HuH-7.5 (cell line): ENCODE measurements around the gene GOLGA2.

ENCODE experiments used
- DNase-seq: peaks from one replicate; pipeline ENCODE4 v3.0.0; 2011; ENCODE audit warnings: low spot score

GOLGA2 gene

DNA sequence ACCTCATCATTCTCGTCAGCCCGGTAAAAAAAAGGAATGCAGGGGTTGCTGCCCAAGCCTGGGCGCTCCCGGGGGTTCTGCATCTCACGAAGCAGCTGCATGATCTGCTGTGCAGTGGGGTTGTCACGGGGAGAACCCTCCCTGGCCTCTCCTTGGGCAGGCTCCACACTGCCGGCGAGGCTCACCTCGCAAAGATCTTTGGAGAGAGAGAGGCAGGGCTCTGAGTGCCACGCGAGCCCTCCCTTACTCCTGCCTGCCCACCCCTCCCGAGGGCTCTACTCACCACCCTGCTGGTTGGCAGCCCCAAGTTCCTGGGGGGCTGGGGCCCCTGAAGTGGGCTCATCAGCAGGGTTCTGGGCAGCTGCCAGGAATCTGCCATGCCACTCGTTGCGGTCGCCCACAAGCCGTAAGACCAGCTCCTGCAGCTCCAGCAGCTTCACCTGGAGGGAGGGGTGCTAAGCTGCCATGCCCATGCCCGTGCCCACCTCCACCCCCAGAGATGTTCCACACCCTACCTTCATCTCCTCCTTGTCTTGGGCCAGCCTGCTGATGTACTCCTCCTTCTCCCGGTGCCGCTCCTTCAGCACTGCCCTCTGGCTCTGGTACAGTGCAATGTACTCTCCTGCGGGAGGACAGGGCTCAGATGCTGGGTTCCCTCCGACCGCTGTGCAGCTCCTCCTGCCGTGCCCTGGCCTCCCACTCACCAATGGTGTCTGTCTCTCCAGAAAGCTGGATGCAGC is 18.6 kb downstream of the GOLGA2 start:
- no peak for DNase-seq

DNA sequence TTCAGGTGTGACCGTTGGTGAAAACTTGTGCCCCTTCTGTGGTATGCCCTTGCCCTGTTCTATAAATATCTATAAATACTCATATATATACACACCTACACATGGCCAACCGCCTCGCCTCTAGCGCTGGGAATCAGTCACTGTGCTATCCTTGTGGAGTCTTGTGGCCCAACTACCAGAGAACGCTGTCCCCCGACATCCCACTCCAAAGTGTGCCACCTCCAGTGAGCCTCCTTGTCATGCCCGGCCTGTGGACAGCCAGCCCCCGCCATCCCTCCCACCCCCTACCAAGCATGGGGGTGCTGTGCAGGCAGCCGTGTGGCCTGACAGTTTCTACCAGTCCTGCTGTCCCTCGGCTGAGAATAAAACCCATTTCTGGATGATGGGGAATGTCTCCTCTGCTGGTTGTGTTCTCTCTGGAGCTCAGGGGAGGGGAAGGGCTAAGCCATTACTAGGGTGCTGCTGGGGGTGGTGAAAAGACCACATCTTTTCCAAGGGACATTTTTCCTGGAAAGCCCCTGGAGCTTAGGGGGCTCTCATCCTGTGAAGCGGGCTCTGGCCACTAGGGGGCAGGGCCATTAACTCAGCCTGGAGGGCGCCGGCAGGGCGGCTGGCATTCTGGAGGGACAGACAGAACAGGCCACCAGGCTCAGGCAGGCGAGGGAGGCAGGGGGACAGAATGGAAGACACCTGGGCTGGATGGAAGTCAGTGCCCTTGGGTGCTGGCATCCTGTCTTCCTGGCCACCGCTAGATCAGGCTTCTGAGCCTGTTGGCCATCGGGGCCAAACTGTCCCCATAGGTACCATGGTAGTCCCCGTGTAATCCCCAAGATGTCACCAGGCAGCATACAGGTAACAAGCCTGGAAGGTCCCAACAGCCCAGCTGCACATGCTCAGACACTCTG is 20.7 kb downstream of the GOLGA2 start:
- peak; percentile 96 for DNase-seq

DNA sequence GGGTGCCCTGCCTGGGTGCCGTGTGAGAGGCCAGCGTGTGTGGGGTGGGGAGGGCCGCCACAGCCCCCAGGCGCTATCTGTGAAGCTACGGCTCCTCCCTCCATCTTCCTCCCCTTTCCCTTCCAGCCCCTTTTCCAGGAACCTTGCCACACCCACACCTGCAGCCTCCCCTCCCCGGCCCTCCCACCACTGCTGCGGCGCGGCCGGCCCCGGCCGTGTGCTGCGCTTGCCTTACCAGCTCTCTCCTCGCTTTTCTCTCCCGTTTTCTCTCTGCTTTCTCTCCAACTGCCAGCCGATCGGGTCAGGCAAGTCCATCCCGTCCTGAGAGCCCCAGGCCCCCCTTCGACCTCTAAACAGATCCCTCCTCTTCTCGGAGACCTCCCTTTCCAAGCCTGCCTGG is 21.4 kb downstream of the GOLGA2 start:
- no peak for DNase-seq

DNA sequence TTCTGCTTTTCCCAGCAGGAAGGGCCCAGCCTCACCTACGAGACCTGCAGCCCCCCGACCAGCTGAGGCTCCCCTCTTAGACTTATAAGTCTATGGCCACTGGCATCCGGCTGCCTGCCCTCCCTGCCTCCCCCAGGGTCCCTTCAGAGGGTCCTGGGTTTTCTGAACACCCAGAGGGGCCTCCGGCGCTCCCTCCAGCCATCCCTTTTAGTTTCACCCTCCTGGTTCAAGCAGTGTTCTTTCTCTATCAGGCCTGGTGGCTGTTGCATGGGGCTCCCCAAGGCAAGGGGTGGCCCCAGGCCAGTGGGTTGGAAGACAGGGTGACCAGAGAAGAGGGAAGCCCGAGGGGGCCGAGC is 21.8 kb downstream of the GOLGA2 start:
- DNase-seq = no peak

DNA sequence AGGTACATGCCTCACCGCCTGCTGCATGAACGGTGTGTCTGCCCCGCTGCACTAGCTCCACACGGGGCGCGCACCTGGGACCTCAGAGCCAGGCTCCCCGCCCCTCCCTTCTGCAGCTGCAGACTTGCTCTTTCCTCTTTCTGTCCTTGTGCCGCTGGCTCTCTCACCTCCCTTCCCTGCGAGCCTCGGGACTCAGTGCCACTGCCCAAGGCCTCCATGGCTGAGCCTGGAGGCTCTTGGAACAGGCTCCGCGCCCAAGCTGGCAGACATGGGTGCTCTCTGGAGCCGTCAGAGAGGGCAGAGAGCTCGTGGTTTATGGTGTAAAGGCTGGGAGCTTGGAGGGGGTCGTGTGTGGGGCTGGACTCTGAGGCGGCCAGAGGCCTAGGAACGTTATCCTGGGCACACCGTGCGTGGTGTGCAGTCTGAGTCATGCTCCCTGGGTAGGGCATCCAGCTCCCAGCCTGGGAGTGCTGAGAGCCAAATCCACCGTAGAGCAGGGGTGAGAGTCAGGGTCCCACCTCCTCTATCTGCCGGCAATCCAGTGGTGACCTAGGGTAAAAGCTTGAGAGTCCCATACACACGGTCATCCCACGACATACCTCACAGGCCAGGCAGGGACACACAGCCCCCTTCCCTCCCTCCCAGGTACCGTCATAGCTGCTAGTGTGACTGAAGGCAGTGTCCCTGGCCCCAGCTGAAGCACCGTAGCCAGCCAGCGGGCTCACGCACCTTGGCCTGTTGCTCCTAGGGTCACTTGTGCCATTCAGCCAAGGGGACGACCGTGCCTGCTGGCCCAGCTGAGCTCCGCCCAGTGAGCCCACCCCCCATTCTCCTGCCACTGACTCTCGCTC is 22.4 kb downstream of the GOLGA2 start:
- no peak for DNase-seq

DNA sequence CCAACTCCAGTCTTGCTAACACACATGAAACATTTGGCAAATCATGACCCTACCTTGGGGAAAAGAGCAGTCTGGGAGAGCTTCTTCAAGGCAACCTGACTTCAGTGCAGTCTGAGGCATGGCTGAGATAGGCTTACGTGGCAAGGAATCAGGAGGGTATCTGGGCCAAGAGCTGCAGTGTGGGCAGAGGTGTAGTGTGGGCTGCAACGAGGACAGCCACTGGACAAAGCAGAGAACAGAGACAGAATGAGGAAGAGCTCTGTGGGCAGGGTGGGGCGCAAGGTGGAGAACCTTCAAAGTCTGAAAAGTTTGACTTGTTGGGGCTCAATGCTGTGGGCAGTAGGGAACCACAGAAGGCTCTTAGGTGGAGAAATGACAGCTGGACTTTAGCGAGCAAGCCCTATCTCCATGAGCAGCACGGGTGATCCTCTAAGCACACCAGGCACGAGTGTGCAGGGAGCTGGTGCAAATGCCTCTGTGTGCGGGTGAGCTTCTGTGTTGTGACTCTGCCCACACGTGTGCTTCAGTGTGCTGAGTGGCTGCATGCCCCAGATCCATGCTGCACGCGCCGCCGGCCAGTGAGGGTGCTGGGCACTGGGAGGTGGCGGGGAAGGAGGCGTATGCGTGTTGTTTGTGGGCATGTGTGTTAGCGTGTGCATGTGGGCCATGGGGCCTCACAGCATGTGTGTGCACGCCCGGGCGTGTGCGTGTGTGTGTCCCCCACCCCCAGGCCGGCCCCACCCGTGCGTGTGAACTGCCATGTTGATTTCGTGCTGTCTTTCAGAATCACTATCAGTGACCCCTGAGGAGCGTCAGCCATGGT is 23.3 kb downstream of the GOLGA2 start:
- no peak for DNase-seq

DNA sequence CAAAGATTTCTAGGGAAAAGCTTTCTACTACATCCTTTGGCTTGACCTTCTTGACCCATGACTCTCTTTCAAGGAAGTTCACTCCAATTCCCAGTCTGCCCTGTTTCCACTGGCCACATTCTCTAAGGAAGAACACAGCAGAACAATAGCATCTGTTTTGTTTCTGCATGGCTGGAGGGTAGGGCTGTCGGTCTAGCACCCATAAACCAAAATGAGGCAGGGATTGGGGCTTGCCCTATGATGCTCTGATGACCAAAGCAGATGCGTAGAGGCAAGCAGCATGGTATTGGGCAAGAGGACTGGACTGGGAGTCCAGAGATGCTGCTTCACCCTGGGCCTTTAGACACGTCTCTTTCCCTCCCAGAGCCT is 24.1 kb downstream of the GOLGA2 start:
- DNase-seq = no peak

DNA sequence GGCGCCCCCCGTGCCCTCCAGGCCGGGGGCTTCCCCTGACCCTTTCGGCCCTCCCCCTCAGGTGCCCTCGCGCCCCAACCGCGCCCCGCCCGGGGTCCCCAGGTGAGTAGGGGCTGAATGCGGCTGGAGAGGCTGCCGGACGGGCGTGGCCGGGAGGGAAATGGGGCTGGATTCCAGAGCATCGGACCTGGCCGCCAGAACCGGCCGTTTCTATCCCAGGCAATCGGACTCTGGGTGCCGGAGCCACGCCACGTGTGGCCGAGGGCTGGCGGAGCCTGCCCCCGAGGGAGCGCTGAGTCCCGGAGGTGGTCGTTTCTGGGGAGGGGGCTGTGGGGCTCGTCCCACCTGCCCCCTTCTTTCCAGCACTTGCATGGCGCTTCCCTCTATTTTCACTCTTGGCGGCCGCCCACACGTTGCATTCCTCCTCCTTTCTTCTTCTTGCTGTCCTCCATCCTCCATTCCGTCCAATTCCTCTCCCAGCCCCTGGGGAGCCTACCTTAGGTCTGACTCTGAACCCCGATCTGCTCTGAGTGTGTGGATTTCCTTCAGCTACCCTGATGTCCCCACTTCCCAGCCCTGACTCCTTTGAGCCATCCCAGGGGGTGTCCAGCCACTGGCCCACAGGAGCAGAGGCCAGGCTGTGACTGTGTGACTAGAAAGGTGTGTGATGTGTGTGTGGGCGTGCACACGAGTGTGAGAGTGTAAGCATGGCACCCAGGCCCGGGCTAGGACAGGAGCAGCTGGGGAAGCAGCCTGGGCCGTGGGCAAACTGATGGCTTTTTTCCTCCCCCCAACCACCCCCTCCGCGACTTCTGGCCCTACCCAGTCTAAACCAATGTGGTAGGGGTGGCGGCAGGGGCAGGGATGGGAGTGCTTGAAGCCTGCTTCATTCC is 24.7 kb downstream of the GOLGA2 start:
- DNase-seq = no peak

DNA sequence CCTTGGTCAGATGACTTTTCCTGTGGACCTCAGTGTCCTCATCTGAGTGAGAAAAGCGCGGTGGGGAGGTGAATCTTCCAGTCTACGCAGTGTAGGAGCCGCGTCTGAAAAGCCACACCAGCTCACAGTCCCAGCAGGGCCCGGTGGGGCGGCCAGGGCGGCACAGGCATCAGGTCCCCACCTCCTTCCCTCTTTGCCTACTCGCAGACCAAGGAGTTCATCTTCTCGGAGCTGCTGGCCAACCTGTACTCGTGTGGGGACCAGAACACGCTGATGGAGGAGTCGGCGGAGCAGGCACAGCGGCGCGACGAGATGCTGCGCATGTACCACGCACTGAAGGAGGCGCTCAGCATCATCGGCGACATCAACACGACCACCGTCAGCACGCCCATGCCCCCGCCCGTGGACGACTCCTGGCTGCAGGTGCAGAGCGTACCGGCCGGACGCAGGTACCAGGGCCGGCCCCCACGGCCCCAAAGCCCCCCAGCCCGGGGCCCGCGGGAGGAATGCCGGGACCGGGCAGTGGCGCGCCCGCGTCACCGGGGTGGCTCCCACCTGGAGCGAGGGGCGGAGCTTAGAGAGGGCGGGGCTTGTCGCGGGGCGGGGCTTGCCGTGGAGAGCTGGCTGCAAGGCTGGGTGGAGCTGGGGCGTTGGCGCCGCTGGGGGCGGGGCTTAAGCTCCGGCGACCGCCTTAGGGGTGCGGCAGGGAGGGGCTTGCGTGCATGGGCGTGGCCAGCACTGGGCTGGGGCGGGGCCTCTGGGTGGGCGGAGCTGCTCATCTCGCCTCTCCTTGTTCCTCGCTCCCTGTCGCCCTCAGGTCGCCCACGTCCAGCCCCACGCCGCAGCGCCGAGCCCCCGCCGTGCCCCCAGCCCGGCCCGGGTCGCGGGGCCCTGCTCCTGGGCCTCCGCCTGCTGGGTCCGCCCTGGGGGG is 25.6 kb downstream of the GOLGA2 start:
- peak; percentile 93 for DNase-seq

DNA sequence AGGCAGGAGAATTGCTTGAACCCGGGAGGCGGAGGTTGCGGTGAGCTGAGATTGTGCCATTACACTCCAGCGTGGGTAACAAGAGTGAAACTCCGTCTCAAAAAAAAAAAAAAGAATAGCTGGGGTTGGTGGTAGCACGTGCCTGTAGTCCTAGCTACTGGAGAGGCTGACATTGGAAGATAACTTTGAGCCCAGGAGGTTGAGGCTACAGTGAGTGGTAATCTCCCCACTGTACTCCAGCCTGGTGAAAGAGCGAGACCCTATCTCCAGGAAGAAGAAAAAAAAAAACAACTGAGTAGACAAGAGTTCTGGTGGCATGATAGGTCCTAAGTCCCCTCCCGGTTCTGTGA is 26.3 kb downstream of the GOLGA2 start:
- DNase-seq = no peak

DNA sequence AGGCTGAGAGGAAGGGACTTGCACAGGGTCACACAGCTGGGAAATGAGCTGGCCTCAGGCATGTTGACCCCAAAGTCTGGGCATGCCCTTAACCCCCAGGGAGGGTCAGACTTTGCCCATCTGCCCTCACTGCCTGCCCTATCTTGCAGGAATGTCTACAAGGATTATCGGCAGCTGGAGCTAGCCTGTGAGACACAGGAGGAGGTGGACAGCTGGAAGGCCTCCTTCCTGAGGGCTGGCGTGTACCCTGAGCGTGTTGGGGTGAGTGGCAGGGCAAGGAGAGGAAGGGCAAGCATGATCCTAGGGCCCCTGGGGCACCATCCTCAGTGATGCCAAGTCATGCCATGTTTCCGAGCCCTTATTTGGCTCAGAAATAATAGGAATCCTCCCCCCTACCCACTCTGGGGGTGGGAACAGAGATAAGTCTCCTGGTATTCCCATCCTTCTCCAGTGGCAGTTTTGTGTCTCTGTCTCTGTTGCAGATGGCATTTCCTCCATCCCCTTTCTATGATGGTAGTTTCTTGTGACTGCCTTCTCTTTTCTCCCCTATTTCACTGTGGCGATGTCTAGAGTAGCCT is 28.5 kb downstream of the GOLGA2 start:
- no peak for DNase-seq

DNA sequence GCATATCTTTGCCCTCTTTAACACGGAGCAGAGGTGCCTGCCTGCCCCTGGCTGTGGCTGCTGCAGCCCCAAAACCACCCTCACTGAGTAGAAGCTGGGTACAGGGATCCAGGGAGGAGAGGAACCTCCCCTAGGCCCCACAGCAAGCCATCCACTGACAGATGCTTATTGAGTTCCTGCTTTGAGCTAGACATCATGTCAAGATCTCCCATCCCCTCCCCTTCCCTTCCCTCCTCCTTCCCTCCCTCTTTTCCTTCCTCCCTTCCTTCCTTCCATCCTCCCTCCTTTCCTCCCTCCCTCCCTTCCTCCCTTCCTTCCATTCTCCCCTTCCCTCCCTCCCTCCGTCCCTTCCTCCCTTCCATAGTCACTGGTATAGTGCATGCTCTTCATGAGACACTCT is 29.3 kb downstream of the GOLGA2 start:
- no peak for DNase-seq

DNA sequence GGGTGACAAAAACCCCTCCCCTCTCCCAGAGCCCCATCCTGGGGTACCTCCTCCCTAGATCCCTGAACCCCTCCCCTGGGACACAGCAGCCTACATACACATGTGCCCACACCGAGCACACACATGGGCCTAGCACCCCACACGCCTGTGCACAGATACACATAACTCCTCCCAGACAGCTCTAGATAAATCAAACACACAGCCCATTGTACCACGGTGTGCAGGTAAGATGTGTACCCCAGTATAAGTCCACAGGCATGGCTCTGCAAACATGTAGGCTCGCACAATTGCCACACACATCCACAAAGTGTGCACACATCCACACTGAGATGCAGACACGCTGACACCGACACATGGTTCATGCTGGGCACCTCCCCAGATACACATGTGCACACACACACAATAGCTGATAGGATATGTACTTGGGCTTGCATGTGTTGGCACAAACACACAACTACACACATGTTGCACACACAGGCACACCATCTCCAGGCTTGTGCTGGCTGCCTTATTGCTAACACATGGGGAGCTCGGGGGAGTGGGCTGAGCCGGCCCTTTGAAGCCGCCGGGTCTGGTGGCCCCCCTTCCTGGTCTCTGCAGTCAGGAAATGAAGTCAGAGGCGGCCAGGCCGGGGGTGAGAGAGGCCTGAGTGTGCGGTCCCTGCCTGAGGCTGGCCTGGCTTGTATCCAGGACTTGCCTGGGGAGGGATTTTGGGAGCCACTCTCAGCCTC is 30.2 kb downstream of the GOLGA2 start:
- DNase-seq = no peak

DNA sequence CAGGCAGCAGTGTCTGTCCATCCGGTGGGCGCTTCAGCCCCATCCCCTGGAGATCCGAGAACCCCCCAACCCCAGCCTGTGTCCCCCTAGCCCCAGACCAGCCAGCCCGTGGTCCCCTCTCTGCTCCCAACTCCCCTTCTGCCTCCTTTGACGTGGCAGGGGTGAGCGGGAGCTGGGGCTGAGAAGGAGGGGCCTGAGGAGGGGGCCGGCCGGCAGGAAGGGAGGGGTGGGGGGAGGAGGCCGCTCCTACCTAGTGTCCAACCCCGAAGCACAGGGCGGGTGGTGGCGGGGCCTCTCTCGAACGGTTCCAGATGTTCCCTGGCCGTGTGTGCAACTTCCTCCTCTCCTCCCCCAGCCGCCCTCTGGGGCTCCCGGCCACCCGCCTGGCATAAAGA is 31.0 kb downstream of the GOLGA2 start:
- no peak for DNase-seq

DNA sequence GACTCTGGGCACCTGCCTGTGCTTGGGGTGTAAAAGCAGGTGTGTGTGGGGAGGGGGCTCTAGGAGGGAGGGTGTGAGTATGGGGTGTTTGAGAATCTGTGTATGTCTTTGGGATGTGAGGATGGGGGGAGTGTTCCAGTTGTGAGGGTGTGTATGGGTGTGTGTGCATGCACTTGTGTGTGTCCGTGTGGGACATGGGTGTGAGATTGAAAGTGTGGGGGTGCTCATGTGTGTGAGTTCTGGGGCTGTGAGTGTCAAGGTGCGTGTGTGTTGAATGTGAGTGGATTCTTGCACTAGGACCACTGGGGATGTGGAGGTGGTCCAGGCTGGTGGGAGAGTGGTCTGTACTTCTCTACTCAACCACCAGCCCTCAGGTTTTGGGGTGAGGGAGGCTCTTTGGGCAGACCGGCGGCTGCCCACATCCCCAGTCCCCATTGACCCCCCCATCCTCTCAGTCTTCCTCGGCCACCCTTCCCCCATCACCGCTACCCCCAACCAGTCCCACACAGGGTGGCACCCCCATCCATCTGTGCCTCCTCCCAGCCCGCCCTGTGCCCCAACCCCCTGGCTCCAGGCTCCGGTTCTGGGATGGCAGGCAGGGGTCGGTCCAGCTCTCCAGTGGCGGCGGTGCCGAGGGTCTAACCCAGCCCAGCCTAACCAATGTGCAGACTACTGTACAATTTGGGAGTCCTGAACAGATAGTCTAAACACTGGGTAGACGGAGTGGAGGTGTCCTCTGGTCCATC is 31.5 kb downstream of the GOLGA2 start:
- DNase-seq = no peak

DNA sequence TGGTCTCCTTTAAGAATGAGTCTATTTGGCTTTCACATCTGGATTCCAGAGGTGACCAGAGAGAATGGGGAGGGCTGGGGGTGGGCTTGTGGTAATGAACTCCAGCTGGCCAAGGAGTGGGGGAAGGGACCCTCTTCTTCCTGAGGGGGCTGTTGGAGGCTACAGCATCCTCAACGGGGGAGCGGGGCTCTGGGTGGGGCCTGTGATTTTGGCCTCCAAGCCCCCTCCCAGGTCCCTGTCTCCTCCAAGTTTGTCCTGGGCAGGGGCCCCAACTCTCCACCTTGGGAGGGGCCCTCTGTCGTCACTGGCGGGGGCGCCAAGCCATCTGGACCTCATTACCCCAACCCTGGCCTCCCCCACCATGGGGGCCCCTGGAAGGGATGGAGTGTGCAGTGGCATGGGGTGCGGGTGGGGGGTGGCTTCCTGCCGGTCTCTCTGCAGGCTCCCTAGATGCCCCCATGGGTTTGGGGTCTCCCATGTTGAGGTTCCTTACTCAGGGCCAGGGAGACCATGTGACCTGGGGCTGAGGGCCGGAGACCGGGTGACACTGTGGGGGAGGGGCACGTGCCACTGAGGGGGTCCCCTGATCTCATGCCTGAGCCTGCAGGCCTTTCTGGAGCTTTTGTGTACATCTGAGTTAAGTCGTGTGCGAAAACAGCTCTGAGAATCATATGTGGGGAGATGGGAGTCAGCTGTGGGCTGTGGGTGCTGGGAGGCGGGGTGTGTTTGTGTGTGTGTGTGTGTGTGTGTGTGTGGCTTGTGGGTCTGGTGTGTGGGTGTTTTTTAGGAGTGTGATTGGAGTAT is 32.4 kb downstream of the GOLGA2 start:
- no peak for DNase-seq

DNA sequence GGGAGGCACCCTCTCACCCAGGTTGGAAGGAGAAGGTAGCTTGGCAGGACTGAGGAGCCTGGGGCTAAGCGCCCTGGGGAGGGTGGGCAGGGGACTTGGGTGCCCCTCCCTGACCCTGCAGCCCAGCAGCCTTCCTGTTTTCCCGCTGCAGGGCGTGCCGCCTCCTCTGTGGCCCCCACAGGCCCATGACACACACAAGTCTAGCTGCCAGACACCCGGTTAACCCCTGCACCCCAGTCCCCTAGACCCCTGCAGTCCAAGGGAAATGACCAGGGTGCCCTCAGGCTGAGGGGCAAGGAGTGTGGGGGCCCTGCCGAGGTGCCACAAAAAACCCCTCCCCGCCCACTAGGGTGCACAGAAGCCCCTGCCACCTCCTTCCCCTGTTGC is 33.0 kb downstream of the GOLGA2 start:
- no peak for DNase-seq
